Type B pancreatic cell (in vitro differentiated cells): ENCODE data around the gene NES. TPM values are rescaled to one million over a fixed set of nuclear protein-coding genes. Genes with fewer than 3 reads are reported as not detected.

ENCODE experiments used
- DNase-seq: peaks from one replicate; pipeline ENCODE4 v3.0.0; 2021; ENCODE audit warnings: mixed read lengths; ENCODE audit not compliant: unreplicated experiment; ENCODE audit errors: extremely low spot score
- H3K27ac Mint-ChIP-seq: 2 replicates; pipeline ENCODE4 v1.8.0; 2021; ENCODE audit warnings: mild to moderate bottlenecking, mixed read lengths
- H3K27me3 Mint-ChIP-seq: 2 replicates; pipeline ENCODE4 v1.8.0; 2021; ENCODE audit warnings: mixed read lengths
- H3K36me3 Mint-ChIP-seq: 2 replicates; pipeline ENCODE4 v1.8.0; 2021; ENCODE audit warnings: mixed read lengths
- H3K4me1 Mint-ChIP-seq: one replicate; pipeline ENCODE4 v1.8.0; 2021; ENCODE audit warnings: mixed read lengths; ENCODE audit not compliant: unreplicated experiment
- H3K4me3 Mint-ChIP-seq: 2 replicates; pipeline ENCODE4 v1.8.0; 2021; ENCODE audit warnings: mild to moderate bottlenecking, mixed read lengths
- H3K9me3 Mint-ChIP-seq: 2 replicates; pipeline ENCODE4 v1.8.0; 2021; ENCODE audit warnings: mixed read lengths
- CTCF ChIP-seq: fragments of 200-600 bp; sonication (generic); conservative IDR thresholded peaks from 2 replicates; pipeline ENCODE4 v1.5.0; 2021; ENCODE audit warnings: antibody characterized with exemption, mild to moderate bottlenecking
- total RNA-seq: library from RNA; stranded (reverse); gene quantifications from 2 replicates; pipeline ENCODE4 v1.2.1, GENCODE V29; 2021; ENCODE audit warnings: low replicate concordance

NES gene
- total RNA-seq, 1 donor from 2014 or later: 125 TPM

GRCh38 chr1:156681196-156681960 lies 4.2 kb upstream of the NES start:
- no peak for TF ChIP-seq CTCF
- Mint-ChIP-seq H3K4me1 (peaks cover 13% of the 10 kb centered on the region), H3K27ac (no peak overlapping the region), H3K4me3 (no peak overlapping the region), H3K9me3 (no peaks in the 10 kb centered on the region), H3K27me3 (peaks cover 47% of the 10 kb centered on the region), H3K36me3 (no peaks in the 10 kb centered on the region)
- no peak for DNase-seq

- H3K9me3 Mint-ChIP-seq: no peaks in the 10 kb centered on the region
- DNase-seq: no peak
- H3K27me3 Mint-ChIP-seq: peaks cover 54% of the 10 kb centered on the region
- H3K36me3 Mint-ChIP-seq: no peaks in the 10 kb centered on the region
- TF ChIP-seq CTCF: no peak
- H3K4me3 Mint-ChIP-seq: no peak overlapping the region
- H3K4me1 Mint-ChIP-seq: peaks cover 20% of the 10 kb centered on the region
- no peak overlapping the region for H3K27ac Mint-ChIP-seq
These were observed 2.8 kb upstream of the NES start for GRCh38 chr1:156680056-156680455.

- Mint-ChIP-seq H3K4me3 (peak overlapping the region; percentile 89), H3K36me3 (peaks cover 10% of the 10 kb centered on the region), H3K9me3 (no peaks in the 10 kb centered on the region), H3K27me3 (peaks cover 54% of the 10 kb centered on the region), H3K4me1 (peaks cover 39% of the 10 kb centered on the region), H3K27ac (peak overlapping the region; percentile 35)
- TF ChIP-seq CTCF: peak; percentile 92
- no peak for DNase-seq
These were observed 699 bp upstream of the NES start for GRCh38 chr1:156677616-156678596.

GRCh38 chr1:156676114-156676819 lies 940 bp downstream of the NES start:
- H3K9me3 Mint-ChIP-seq: no peaks in the 10 kb centered on the region
- peaks cover 15% of the 10 kb centered on the region for H3K36me3 Mint-ChIP-seq
- H3K4me3 Mint-ChIP-seq: peak overlapping the region; percentile 91
- H3K4me1 Mint-ChIP-seq: peaks cover 46% of the 10 kb centered on the region
- TF ChIP-seq CTCF: no peak
- DNase-seq: no peak
- H3K27me3 Mint-ChIP-seq: peaks cover 63% of the 10 kb centered on the region
- peak overlapping the region; percentile 63 for H3K27ac Mint-ChIP-seq
